Type B pancreatic cell (in vitro differentiated cells): Measurements from ENCODE around the gene ITM2C. TPM values are rescaled to one million over a fixed set of nuclear protein-coding genes. Genes with fewer than 3 reads are reported as not detected.

Experiments
- DNase-seq: peaks from one replicate; pipeline ENCODE4 v3.0.0; 2021; ENCODE audit warnings: mixed read lengths; ENCODE audit not compliant: unreplicated experiment; ENCODE audit errors: extremely low spot score
- H3K27ac Mint-ChIP-seq: 2 replicates; pipeline ENCODE4 v1.8.0; 2021; ENCODE audit warnings: mild to moderate bottlenecking, mixed read lengths
- H3K27me3 Mint-ChIP-seq: 2 replicates; pipeline ENCODE4 v1.8.0; 2021; ENCODE audit warnings: mixed read lengths
- H3K36me3 Mint-ChIP-seq: 2 replicates; pipeline ENCODE4 v1.8.0; 2021; ENCODE audit warnings: mixed read lengths
- H3K4me1 Mint-ChIP-seq: one replicate; pipeline ENCODE4 v1.8.0; 2021; ENCODE audit warnings: mixed read lengths; ENCODE audit not compliant: unreplicated experiment
- H3K4me3 Mint-ChIP-seq: 2 replicates; pipeline ENCODE4 v1.8.0; 2021; ENCODE audit warnings: mild to moderate bottlenecking, mixed read lengths
- H3K9me3 Mint-ChIP-seq: 2 replicates; pipeline ENCODE4 v1.8.0; 2021; ENCODE audit warnings: mixed read lengths
- total RNA-seq: library from RNA; stranded (reverse); gene quantifications from 2 replicates; pipeline ENCODE4 v1.2.1, GENCODE V29; 2021; ENCODE audit warnings: low replicate concordance
- TF ChIP-seq, protein P1 (sequence below): fragments of 200-600 bp; sonication (generic); conservative IDR thresholded peaks from 2 replicates; pipeline ENCODE4 v1.5.0; 2021; ENCODE audit warnings: antibody characterized with exemption, mild to moderate bottlenecking

ITM2C gene
- total RNA-seq, 1 donor from 2014 or later = 285 TPM

DNA sequence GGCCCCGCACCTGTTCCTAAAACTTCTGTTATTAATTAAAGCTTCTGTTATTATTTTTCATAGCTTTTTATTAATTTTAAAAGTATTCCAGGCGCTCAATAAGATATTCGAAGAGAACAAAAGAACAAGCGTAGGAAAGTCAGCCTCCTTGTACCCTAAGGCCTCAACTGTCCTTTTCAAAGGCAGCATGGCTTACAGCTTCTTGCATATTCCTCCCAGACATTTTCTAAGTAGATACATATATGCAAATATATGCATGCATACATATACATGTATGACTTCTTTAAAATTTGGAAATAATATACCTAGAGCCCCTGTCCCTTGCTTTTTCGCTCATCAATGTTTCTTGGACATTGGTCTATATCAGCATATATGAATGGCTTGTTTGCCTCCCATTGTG, 48.0 kb downstream of the ITM2C start:
- TF ChIP-seq, protein P1, sequence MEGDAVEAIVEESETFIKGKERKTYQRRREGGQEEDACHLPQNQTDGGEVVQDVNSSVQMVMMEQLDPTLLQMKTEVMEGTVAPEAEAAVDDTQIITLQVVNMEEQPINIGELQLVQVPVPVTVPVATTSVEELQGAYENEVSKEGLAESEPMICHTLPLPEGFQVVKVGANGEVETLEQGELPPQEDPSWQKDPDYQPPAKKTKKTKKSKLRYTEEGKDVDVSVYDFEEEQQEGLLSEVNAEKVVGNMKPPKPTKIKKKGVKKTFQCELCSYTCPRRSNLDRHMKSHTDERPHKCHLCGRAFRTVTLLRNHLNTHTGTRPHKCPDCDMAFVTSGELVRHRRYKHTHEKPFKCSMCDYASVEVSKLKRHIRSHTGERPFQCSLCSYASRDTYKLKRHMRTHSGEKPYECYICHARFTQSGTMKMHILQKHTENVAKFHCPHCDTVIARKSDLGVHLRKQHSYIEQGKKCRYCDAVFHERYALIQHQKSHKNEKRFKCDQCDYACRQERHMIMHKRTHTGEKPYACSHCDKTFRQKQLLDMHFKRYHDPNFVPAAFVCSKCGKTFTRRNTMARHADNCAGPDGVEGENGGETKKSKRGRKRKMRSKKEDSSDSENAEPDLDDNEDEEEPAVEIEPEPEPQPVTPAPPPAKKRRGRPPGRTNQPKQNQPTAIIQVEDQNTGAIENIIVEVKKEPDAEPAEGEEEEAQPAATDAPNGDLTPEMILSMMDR = no peak
- no peak overlapping the region for H3K4me3 Mint-ChIP-seq
- no peaks in the 10 kb centered on the region for H3K9me3 Mint-ChIP-seq
- no peak overlapping the region for H3K27ac Mint-ChIP-seq
- DNase-seq = no peak
- peaks cover 8% of the 10 kb centered on the region for H3K4me1 Mint-ChIP-seq
- H3K36me3 Mint-ChIP-seq = no peaks in the 10 kb centered on the region
- peaks cover 9% of the 10 kb centered on the region for H3K27me3 Mint-ChIP-seq

DNA sequence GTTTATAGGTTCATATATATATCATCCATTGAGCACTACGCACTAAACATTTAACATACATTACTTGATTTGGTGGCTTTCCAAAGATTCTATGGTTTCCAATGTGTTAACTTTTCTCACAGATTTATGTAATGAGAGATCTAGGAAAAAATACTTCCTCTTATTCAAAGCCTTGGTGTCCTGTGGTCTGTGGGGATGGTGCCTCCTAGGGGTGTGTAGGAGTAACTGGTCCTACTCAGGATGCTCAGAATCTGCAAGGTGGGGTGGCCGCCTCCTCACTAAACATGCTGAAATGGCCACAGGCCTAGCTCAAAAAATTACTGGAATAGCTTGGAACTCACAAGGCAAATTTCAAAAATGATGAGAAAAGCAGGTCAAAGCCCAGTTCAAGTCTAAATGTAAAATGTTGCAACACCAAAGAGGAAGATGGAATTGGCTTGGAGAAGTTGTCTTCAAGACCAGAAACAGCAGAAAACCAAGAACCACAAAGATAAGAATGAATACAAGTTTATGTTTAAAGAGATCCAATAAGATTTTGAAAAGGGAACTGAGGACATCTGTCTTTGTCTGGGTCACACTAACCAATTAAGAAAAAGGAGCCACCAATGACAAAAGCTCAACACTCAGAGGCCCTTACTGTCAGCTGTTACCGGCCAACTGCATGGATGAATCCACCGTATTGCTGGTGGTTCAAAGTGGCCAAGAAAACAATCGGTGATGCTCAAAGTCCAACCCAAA, 48.8 kb downstream of the ITM2C start:
- Mint-ChIP-seq H3K4me1 (peaks cover 3% of the 10 kb centered on the region), H3K4me3 (no peak overlapping the region), H3K36me3 (no peaks in the 10 kb centered on the region), H3K9me3 (no peaks in the 10 kb centered on the region), H3K27ac (no peak overlapping the region), H3K27me3 (peaks cover 6% of the 10 kb centered on the region)
- TF ChIP-seq, protein P1 = peak; percentile 69
- DNase-seq = no peak

GRCh38 chr2:230914886-230915285, 50.1 kb downstream of the ITM2C start:
- DNase-seq = no peak
- peaks cover 6% of the 10 kb centered on the region for H3K27me3 Mint-ChIP-seq
- H3K4me3 Mint-ChIP-seq = no peak overlapping the region
- no peaks in the 10 kb centered on the region for H3K9me3 Mint-ChIP-seq
- H3K4me1 Mint-ChIP-seq = no peaks in the 10 kb centered on the region
- no peak overlapping the region for H3K27ac Mint-ChIP-seq
- H3K36me3 Mint-ChIP-seq = no peaks in the 10 kb centered on the region
- TF ChIP-seq, protein P1 = no peak

DNA sequence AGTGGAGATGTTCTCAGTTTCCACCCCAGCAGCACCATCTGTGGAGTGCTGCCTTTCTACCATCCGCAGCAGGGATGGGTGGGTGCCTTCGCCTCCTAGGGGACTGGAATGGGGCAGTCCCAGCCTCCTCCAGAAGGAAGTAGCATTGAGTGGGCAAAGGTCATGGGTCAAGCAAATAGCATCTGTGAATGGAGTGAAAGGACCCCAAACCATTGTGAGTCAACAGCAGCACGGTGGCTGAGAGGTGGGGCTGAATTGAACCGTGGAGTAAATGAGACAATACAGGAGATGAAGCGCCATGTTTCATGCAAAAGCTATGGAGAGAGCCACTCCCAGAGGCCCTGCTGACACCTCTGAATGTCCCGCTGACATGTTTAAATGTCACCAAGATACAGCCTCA, 50.6 kb downstream of the ITM2C start:
- no peak for DNase-seq
- H3K27me3 Mint-ChIP-seq = peaks cover 6% of the 10 kb centered on the region
- no peaks in the 10 kb centered on the region for H3K4me1 Mint-ChIP-seq
- no peak overlapping the region for H3K27ac Mint-ChIP-seq
- TF ChIP-seq, protein P1 = no peak
- H3K36me3 Mint-ChIP-seq = no peaks in the 10 kb centered on the region
- no peak overlapping the region for H3K4me3 Mint-ChIP-seq
- no peaks in the 10 kb centered on the region for H3K9me3 Mint-ChIP-seq

DNA sequence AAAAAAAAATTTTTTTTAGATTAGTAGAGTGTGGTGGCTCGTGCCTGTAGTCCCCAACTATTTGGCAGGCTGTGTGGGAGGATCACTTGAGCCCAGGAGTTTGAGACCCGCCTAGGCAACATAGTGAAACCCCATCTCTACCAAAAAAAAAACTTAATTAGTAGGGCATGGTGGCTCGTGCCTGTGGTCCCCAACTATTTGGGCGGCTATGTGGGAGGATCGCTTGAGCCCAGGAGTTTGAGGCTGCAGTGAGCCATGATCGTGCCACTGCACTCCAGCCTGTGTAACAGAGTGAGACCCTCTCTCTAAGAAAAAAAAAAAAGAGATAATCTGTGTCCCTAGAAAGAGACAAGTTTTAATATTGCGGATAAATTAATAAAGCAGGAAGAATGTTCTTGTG, 51.5 kb downstream of the ITM2C start:
- no peaks in the 10 kb centered on the region for H3K36me3 Mint-ChIP-seq
- H3K9me3 Mint-ChIP-seq = no peaks in the 10 kb centered on the region
- TF ChIP-seq, protein P1 = no peak
- DNase-seq = no peak
- H3K27me3 Mint-ChIP-seq = peaks cover 3% of the 10 kb centered on the region
- no peak overlapping the region for H3K27ac Mint-ChIP-seq
- no peaks in the 10 kb centered on the region for H3K4me1 Mint-ChIP-seq
- no peak overlapping the region for H3K4me3 Mint-ChIP-seq
